PC-3 (cell line): Measurements from ENCODE around the gene KCNC4. TPM values are rescaled to one million over a fixed set of nuclear protein-coding genes. Genes with fewer than 3 reads are reported as not detected.

Experiments
- ATAC-seq: fragments of 200-7000 bp; cut with Tn5 transposase; 2 replicates; pipeline ENCODE4 v1.9.1; 2020; ENCODE audit warnings: mild to moderate bottlenecking, moderate library complexity
- BruUV-seq: library from RNA; stranded (reverse); fragments of 400-500 nt; replicated peaks from 2 replicates; lab custom pipeline; 2021; lab: Mats Ljungman, UMichigan
- CTCF ChIA-PET: fragments of 300-600 bp; sonication (Branson Sonifier 250); formaldehyde crosslinking; loops from one replicate; lab custom pipeline; 2022; ENCODE audit warnings: antibody characterized with exemption; lab: Charles Lee
- POLR2A ChIA-PET: fragments of 300-600 bp; sonication (Branson Sonifier 250); formaldehyde crosslinking; loops from one replicate; lab custom pipeline; 2022; ENCODE audit warnings: antibody characterized with exemption; ENCODE audit not compliant: unreplicated experiment; lab: Charles Lee
- DNase-seq: peaks from one replicate; pipeline ENCODE4 v3.0.0-alpha.2; 2015
- H2AFZ ChIP-seq: fragments of 300-600 bp; sonication (generic); 2 replicates; pipeline ENCODE4 v1.6.0; 2016; ENCODE audit warnings: antibody characterized with exemption, low read length
- H3F3A ChIP-seq: fragments of 300-600 bp; sonication (generic); one replicate; pipeline ENCODE4 v1.6.0; 2017; ENCODE audit warnings: antibody characterized with exemption, low read length, control low read depth, mild to moderate bottlenecking; ENCODE audit not compliant: unreplicated experiment
- H3K27ac ChIP-seq: fragments of 300-600 bp; sonication (generic); 2 replicates; pipeline ENCODE4 v1.5.1; 2016; ENCODE audit warnings: mild to moderate bottlenecking, low read length
- H3K27me3 ChIP-seq: fragments of 300-600 bp; sonication (generic); 2 replicates; pipeline ENCODE4 v1.6.1; 2016; ENCODE audit warnings: low read length, mixed read lengths
- H3K36me3 ChIP-seq: fragments of 300-600 bp; sonication (generic); 2 replicates; pipeline ENCODE4 v1.6.1; 2016; ENCODE audit warnings: low read depth, mixed run types, low read length, mixed read lengths
- H3K4me1 ChIP-seq: fragments of 300-600 bp; sonication (generic); 2 replicates; pipeline ENCODE4 v1.5.1; 2016; ENCODE audit warnings: low read length; ENCODE audit not compliant: insufficient read depth
- H3K4me2 ChIP-seq: fragments of 300-600 bp; sonication (generic); 2 replicates; pipeline ENCODE4 v1.6.0; 2016; ENCODE audit warnings: low read length
- H3K4me3 ChIP-seq: fragments of 300-600 bp; sonication (generic); 2 replicates; pipeline ENCODE4 v1.5.1; 2016; ENCODE audit warnings: mild to moderate bottlenecking, low read length, mixed read lengths
- H3K79me2 ChIP-seq: fragments of 300-600 bp; sonication (generic); 2 replicates; pipeline ENCODE4 v1.6.1; 2017; ENCODE audit warnings: low read length, mixed read lengths
- H3K9ac ChIP-seq: fragments of 300-600 bp; sonication (generic); 2 replicates; pipeline ENCODE4 v1.6.0; 2016; ENCODE audit warnings: mild to moderate bottlenecking, low read length
- H3K9me2 ChIP-seq: fragments of 300-600 bp; sonication (generic); replicated peaks from 2 replicates; pipeline ENCODE4 v1.6.1; 2016; ENCODE audit warnings: mixed run types, low read length, mixed read lengths
- H3K9me3 ChIP-seq: fragments of 300-600 bp; sonication (generic); 2 replicates; pipeline ENCODE4 v1.6.1; 2016; ENCODE audit warnings: low read length, mixed read lengths
- H4K20me1 ChIP-seq: fragments of 300-600 bp; sonication (generic); 2 replicates; pipeline ENCODE4 v1.6.1; 2016; ENCODE audit warnings: low read length, mixed read lengths
- CTCF ChIP-seq: fragments of 300-600 bp; sonication (generic); conservative IDR thresholded peaks from 2 replicates; pipeline ENCODE4 v1.5.1; 2017; ENCODE audit warnings: antibody characterized with exemption, low read depth, mild to moderate bottlenecking, low read length
- EZH2 ChIP-seq: fragments of 300-600 bp; sonication (generic); IDR thresholded peaks from one replicate; pipeline ENCODE4 v1.6.1; 2017; ENCODE audit warnings: antibody characterized with exemption, mild to moderate bottlenecking, low read length; ENCODE audit not compliant: unreplicated experiment
- EZH2phosphoT487 ChIP-seq: fragments of 300-600 bp; sonication (generic); IDR thresholded peaks from 2 replicates; pipeline ENCODE4 v1.6.1; 2018; ENCODE audit warnings: mild to moderate bottlenecking, antibody characterized with exemption, low read length, borderline replicate concordance
- intact Hi-C: fragments of 100-400 bp; cut with micrococcal nuclease; formaldehyde crosslinking; loops from 2 replicates; pipeline ENCODE4 v1.9.0; 2023
- total RNA-seq: library from RNA; depleted of rRNA; stranded (reverse); fragments of >200 nt; gene quantifications from 2 replicates; pipeline ENCODE4 v1.2.3, GENCODE V29; 2014

Gene KCNC4
- total RNA-seq, 1 experiment from 2014 or later, result 1.6 TPM

GRCh38 chr1:110208916-110209645 lies 1.0 kb upstream of the KCNC4 start:
- ChIA-PET CTCF (interaction anchor here (4.3 kb wide), 1 partner anchor 103 kb away, joined by 53 read pairs; no protein-coding TSS in a partner anchor), POLR2A (no interaction called here)
- peak overlapping the region; percentile 73; the same call in 1 of the 2 replicates for H2AFZ ChIP-seq
- no peaks in the 10 kb centered on the region for H3K27me3 ChIP-seq
- no peak for TF ChIP-seq EZH2phosphoT487
- no peak for TF ChIP-seq EZH2
- no peak for TF ChIP-seq CTCF
- H3K9me3 ChIP-seq, result no peaks in the 10 kb centered on the region
- no peaks in the 10 kb centered on the region for H3K9me2 ChIP-seq
- no peak for DNase-seq
- no TSS peak for BruUV-seq
- H3K4me2 ChIP-seq, result peak overlapping the region; percentile 99
- peaks cover 23% of the 10 kb centered on the region; the same call in 1 of the 2 replicates for H3K4me1 ChIP-seq
- no peaks in the 10 kb centered on the region for H4K20me1 ChIP-seq
- H3K27ac ChIP-seq, result no peak overlapping the region
- intact Hi-C loops, result no loop called here
- H3F3A ChIP-seq, result no peaks in the 10 kb centered on the region
- no peaks in the 10 kb centered on the region for H3K79me2 ChIP-seq
- no peak for ATAC-seq
- no peaks in the 10 kb centered on the region for H3K36me3 ChIP-seq
- H3K4me3 ChIP-seq, result peak overlapping the region; percentile 83; the same call in 1 of the 2 replicates
- no peak overlapping the region for H3K9ac ChIP-seq

GRCh38 chr1:110210604-110211495 lies 736 bp downstream of the KCNC4 start:
- Histone ChIP-seq H2AFZ (peak overlapping the region; percentile 95), H3K9ac (peak overlapping the region; percentile 63), H4K20me1 (no peaks in the 10 kb centered on the region; the same call in 1 of the 2 replicates), H3K9me2 (no peaks in the 10 kb centered on the region), H3K4me3 (peak overlapping the region; percentile 83), H3K9me3 (no peaks in the 10 kb centered on the region), H3K27me3 (no peaks in the 10 kb centered on the region), H3K36me3 (no peaks in the 10 kb centered on the region), H3F3A (no peaks in the 10 kb centered on the region), H3K4me1 (peaks cover 30% of the 10 kb centered on the region; the same call in 1 of the 2 replicates), H3K4me2 (peak overlapping the region; percentile 99), H3K27ac (no peak overlapping the region), H3K79me2 (no peaks in the 10 kb centered on the region)
- TF ChIP-seq EZH2phosphoT487 (no peak), CTCF (no peak), EZH2 (no peak)
- ATAC-seq (peak; percentile 23), DNase-seq (peak; percentile 27)
- intact Hi-C loops, result no loop called here
- BruUV-seq, result no TSS peak
- POLR2A ChIA-PET, result no interaction called here
- CTCF ChIA-PET, result interaction anchor here (0.5 kb wide), 1 partner anchor 90 kb away, joined by 4 read pairs; no protein-coding TSS in a partner anchor
